Type B pancreatic cell (in vitro differentiated cells): ENCODE data around the gene MIPOL1. TPM values are rescaled to one million over a fixed set of nuclear protein-coding genes. Genes with fewer than 3 reads are reported as not detected.
"Not testable (repeated sequence)": the region's sequence is repeated elsewhere in the genome, so short reads cannot be mapped to it uniquely, and the experiment has no call there.

Experiments
- DNase-seq: peaks from one replicate; pipeline ENCODE4 v3.0.0; 2021; ENCODE audit warnings: mixed read lengths; ENCODE audit not compliant: unreplicated experiment; ENCODE audit errors: extremely low spot score
- H3K27ac Mint-ChIP-seq: 2 replicates; pipeline ENCODE4 v1.8.0; 2021; ENCODE audit warnings: mild to moderate bottlenecking, mixed read lengths
- H3K27me3 Mint-ChIP-seq: 2 replicates; pipeline ENCODE4 v1.8.0; 2021; ENCODE audit warnings: mixed read lengths
- H3K36me3 Mint-ChIP-seq: 2 replicates; pipeline ENCODE4 v1.8.0; 2021; ENCODE audit warnings: mixed read lengths
- H3K4me1 Mint-ChIP-seq: one replicate; pipeline ENCODE4 v1.8.0; 2021; ENCODE audit warnings: mixed read lengths; ENCODE audit not compliant: unreplicated experiment
- H3K4me3 Mint-ChIP-seq: 2 replicates; pipeline ENCODE4 v1.8.0; 2021; ENCODE audit warnings: mild to moderate bottlenecking, mixed read lengths
- H3K9me3 Mint-ChIP-seq: 2 replicates; pipeline ENCODE4 v1.8.0; 2021; ENCODE audit warnings: mixed read lengths
- CTCF ChIP-seq: fragments of 200-600 bp; sonication (generic); conservative IDR thresholded peaks from 2 replicates; pipeline ENCODE4 v1.5.0; 2021; ENCODE audit warnings: antibody characterized with exemption, mild to moderate bottlenecking
- total RNA-seq: library from RNA; stranded (reverse); gene quantifications from 2 replicates; pipeline ENCODE4 v1.2.1, GENCODE V29; 2021; ENCODE audit warnings: low replicate concordance

The MIPOL1 gene
- total RNA-seq, 1 donor from 2014 or later, result 14.5 TPM

GRCh38 chr14:37318938-37319337 is 121.2 kb downstream of the MIPOL1 start:
- DNase-seq, result no peak
- Mint-ChIP-seq H3K27me3 (no peaks in the 10 kb centered on the region), H3K27ac (no peak overlapping the region), H3K36me3 (no peaks in the 10 kb centered on the region), H3K4me1 (no peaks in the 10 kb centered on the region), H3K9me3 (no peaks in the 10 kb centered on the region), H3K4me3 (no peak overlapping the region)
- TF ChIP-seq CTCF, result no peak

DNA sequence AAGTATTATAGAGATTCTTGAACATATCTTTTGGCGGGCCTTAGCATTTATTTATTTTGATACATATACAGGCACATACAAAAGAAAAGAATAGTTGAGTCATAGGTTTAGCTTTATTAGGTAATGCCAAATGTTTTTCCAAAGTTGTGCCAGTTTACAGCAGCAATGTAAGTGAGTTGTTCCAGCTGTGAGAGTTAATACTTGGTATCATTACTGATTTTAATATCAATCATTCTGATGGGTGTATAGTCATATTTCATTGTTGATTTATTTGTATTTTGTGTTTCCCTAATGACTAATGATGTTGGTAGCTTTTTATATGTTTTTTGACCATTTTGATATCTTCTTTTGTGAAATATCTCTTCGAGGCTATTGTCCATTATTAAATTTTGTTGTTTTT is 122.4 kb downstream of the MIPOL1 start:
- H3K36me3 Mint-ChIP-seq, result no peaks in the 10 kb centered on the region
- no peak overlapping the region for H3K4me3 Mint-ChIP-seq
- H3K27me3 Mint-ChIP-seq, result no peaks in the 10 kb centered on the region
- H3K9me3 Mint-ChIP-seq, result no peaks in the 10 kb centered on the region
- H3K4me1 Mint-ChIP-seq, result no peaks in the 10 kb centered on the region
- DNase-seq, result no peak
- TF ChIP-seq CTCF, result no peak
- H3K27ac Mint-ChIP-seq, result no peak overlapping the region

GRCh38 chr14:37325332-37325731 is 127.6 kb downstream of the MIPOL1 start:
- TF ChIP-seq CTCF, result no peak
- no peaks in the 10 kb centered on the region for H3K27me3 Mint-ChIP-seq

GRCh38 chr14:37326434-37326833 is 128.7 kb downstream of the MIPOL1 start:
- peaks cover 5% of the 10 kb centered on the region for H3K36me3 Mint-ChIP-seq
- TF ChIP-seq CTCF, result no peak
- no peaks in the 10 kb centered on the region for H3K27me3 Mint-ChIP-seq
- peaks cover 5% of the 10 kb centered on the region for H3K9me3 Mint-ChIP-seq
- no peak for DNase-seq
- H3K27ac Mint-ChIP-seq, result no peak overlapping the region
- no peak overlapping the region for H3K4me3 Mint-ChIP-seq
- no peaks in the 10 kb centered on the region for H3K4me1 Mint-ChIP-seq

More at GRCh38 chr14:37325332-37325731, 127.6 kb downstream of the MIPOL1 start:
- H3K27ac Mint-ChIP-seq, result no peak overlapping the region
- no peaks in the 10 kb centered on the region for H3K36me3 Mint-ChIP-seq
- no peak for DNase-seq
- H3K9me3 Mint-ChIP-seq, result no peaks in the 10 kb centered on the region
- no peaks in the 10 kb centered on the region for H3K4me1 Mint-ChIP-seq
- H3K4me3 Mint-ChIP-seq, result no peak overlapping the region

GRCh38 chr14:37327933-37328332 is 130.2 kb downstream of the MIPOL1 start:
- H3K4me3 Mint-ChIP-seq, H3K27me3 Mint-ChIP-seq, H3K4me1 Mint-ChIP-seq, H3K9me3 Mint-ChIP-seq, H3K36me3 Mint-ChIP-seq, DNase-seq, H3K27ac Mint-ChIP-seq: not testable (repeated sequence)

- no peaks in the 10 kb centered on the region for H3K4me1 Mint-ChIP-seq
- peaks cover 5% of the 10 kb centered on the region for H3K9me3 Mint-ChIP-seq
- H3K27ac Mint-ChIP-seq, result no peak overlapping the region
- TF ChIP-seq CTCF, result no peak
- DNase-seq, result no peak
- no peak overlapping the region for H3K4me3 Mint-ChIP-seq
- peaks cover 8% of the 10 kb centered on the region for H3K36me3 Mint-ChIP-seq
- H3K27me3 Mint-ChIP-seq, result no peaks in the 10 kb centered on the region
These were observed 130.9 kb downstream of the MIPOL1 start for GRCh38 chr14:37328673-37329072.
